ENCODE measurements around the gene RGS16. TPM values are rescaled to one million over a fixed set of nuclear protein-coding genes. Genes with fewer than 3 reads are reported as not detected.

The RGS16 gene
- total and polyA plus RNA-seq, 2 donors from 2014 or later = 4.2 to 7.7 TPM

DNA sequence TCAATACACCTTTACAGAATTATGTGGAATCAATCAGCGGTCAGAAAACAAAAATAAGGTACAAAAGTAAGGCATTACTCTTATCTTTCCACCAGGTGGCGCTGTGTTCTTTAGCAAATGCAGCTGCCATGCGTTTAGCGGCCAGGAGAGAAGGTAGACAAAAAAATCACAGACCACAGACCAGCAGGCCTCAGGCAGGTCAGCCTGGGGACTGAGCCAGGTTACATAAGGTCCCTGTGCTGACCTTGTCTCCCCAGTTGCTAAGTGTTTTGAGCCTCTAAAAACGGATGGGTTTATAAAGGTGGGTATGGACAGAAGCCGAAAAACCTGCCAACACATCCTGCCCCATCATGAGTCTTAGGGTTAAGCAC is 2.8 kb downstream of the RGS16 start:
- TF ChIP-seq, protein P1, sequence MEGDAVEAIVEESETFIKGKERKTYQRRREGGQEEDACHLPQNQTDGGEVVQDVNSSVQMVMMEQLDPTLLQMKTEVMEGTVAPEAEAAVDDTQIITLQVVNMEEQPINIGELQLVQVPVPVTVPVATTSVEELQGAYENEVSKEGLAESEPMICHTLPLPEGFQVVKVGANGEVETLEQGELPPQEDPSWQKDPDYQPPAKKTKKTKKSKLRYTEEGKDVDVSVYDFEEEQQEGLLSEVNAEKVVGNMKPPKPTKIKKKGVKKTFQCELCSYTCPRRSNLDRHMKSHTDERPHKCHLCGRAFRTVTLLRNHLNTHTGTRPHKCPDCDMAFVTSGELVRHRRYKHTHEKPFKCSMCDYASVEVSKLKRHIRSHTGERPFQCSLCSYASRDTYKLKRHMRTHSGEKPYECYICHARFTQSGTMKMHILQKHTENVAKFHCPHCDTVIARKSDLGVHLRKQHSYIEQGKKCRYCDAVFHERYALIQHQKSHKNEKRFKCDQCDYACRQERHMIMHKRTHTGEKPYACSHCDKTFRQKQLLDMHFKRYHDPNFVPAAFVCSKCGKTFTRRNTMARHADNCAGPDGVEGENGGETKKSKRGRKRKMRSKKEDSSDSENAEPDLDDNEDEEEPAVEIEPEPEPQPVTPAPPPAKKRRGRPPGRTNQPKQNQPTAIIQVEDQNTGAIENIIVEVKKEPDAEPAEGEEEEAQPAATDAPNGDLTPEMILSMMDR (IDR thresholded peaks at IDR 0.05; ENCODE audit: borderline replicate concordance, extremely low read depth, insufficient read depth) = peak; percentile 96
- intact Hi-C loops (cut with DNase I) = loop anchor here (5.0 kb wide), 1 partner anchor 181 kb away; no protein-coding TSS in a partner anchor
- peak in 4 of 5 donors; percentile 72 to 93 (median 85) for DNase-seq

DNA sequence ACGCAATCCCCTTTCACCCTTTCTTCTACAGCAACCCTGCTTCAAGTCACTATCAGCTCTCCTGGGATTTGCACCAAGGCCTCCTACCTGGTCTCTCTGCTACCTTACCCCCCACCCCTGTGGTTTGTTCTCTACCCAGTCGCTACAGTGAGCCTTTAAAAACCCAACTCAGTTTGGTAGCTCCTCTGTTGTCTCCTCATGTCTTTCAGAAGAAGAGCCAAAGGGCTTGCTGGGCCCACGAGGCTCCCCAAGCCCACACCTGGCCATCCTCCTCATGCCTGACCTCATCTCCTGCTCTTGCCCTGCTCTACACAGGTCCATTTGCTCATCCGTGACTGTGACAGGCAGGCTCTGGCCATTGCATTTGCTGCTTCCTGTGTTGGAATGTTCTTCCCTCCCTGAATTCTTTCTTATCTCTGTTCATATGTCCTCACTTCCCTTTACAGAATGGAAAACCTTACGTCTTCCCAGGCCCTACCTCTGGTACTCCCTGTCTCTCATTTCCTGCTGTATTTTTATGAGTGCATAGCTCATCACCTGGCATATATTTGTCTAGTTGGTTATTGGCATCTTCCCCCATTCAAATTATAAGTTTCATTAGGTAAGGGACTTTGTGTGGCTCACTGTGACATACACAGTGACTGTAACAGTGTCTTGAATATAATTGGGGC is 3.3 kb downstream of the RGS16 start:
- H3K4me1 ChIP-seq (ENCODE audit: control insufficient read depth in 2 of 3, insufficient read depth in 2 of 3, low read depth in 1 of 3, low read length in 3 of 3) = peaks cover 0 to 24% (median 0%) of the 10 kb centered on the region in 3 donors
- FAIRE-seq = no peak

More for the DNA sequence above, 2.8 kb downstream of the RGS16 start:
- Histone ChIP-seq H3K27ac (ENCODE audit: low read depth in 2 of 2, low read length in 2 of 2) (peak overlapping the region in 1 of 2 donors; percentile 58), H3K9me3 (ENCODE audit: control insufficient read depth in 2 of 3, insufficient read depth in 1 of 3, low read length in 3 of 3) (no peaks in the 10 kb centered on the region), H3K36me3 (ENCODE audit: control insufficient read depth in 2 of 3, insufficient read depth in 3 of 3, low read length in 3 of 3) (no peaks in the 10 kb centered on the region), H3K4me1 (ENCODE audit: control insufficient read depth in 2 of 3, insufficient read depth in 2 of 3, low read depth in 1 of 3, low read length in 3 of 3) (peaks cover 0 to 24% (median 0%) of the 10 kb centered on the region in 3 donors), H3K27me3 (ENCODE audit: control insufficient read depth, insufficient read depth, low read length) (no peaks in the 10 kb centered on the region), H3K9ac (ENCODE audit: low read length in 3 of 3) (peak overlapping the region in 1 of 3 donors; percentile 14), H3K4me3 (ENCODE audit: low read length in 3 of 3) (peak overlapping the region in 1 of 3 donors; percentile 63)
- FAIRE-seq = peak; percentile 68

DNA sequence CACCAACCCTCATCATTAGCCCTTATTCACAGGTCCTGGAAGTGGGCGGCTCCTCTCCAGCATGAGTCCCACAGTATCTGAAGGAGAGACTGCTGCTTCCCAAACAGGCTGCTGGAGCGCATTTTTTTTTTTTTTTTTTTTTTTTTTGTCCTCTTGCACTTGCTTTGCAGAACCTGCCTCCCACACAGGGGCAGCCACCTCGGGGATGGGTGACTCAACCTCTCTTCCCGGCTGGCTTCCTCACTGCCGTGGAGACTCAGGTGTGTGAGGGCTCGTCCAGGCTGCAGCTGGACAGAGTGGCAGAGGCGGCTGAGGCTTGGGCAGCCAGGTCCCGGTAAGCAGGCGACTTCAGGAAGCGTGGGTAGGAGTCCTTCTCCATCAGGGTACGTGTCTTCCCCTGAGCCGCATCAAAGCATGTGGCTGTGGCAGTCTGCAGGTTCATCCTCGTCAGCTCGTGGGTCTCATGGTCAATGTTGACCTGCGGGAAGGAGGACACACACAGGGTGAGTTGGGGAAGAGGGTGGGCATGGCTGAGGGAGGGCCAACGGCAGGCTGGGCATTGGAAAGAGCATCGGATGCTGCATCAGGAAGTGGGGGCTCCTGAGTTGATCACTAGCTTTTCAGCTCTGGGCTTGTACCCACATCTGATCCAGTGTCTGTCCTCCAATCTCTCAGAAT is 4.0 kb downstream of the RGS16 start:
- Histone ChIP-seq H3K27me3 (ENCODE audit: control insufficient read depth, insufficient read depth, low read length) (no peaks in the 10 kb centered on the region), H3K27ac (ENCODE audit: low read depth in 2 of 2, low read length in 2 of 2) (no peak overlapping the region), H3K9ac (ENCODE audit: low read length in 3 of 3) (no peak overlapping the region), H3K4me1 (ENCODE audit: control insufficient read depth in 2 of 3, insufficient read depth in 2 of 3, low read depth in 1 of 3, low read length in 3 of 3) (peaks cover 0 to 24% (median 0%) of the 10 kb centered on the region in 3 donors), H3K36me3 (ENCODE audit: control insufficient read depth in 2 of 3, insufficient read depth in 3 of 3, low read length in 3 of 3) (no peaks in the 10 kb centered on the region), H3K9me3 (ENCODE audit: control insufficient read depth in 2 of 3, insufficient read depth in 1 of 3, low read length in 3 of 3) (no peaks in the 10 kb centered on the region), H3K4me3 (ENCODE audit: low read length in 3 of 3) (no peak overlapping the region)
- intact Hi-C loops (cut with DNase I) = loop anchor here (5.0 kb wide), 1 partner anchor 182 kb away; no protein-coding TSS in a partner anchor
- TF ChIP-seq, protein P1 (IDR thresholded peaks at IDR 0.05; ENCODE audit: borderline replicate concordance, extremely low read depth, insufficient read depth) = no peak
- FAIRE-seq (no peak), DNase-seq (no peak)

More for the DNA sequence above, 3.3 kb downstream of the RGS16 start:
- no peak for DNase-seq
- Histone ChIP-seq H3K9ac (ENCODE audit: low read length in 3 of 3) (no peak overlapping the region), H3K9me3 (ENCODE audit: control insufficient read depth in 2 of 3, insufficient read depth in 1 of 3, low read length in 3 of 3) (no peaks in the 10 kb centered on the region), H3K27me3 (ENCODE audit: control insufficient read depth, insufficient read depth, low read length) (no peaks in the 10 kb centered on the region), H3K36me3 (ENCODE audit: control insufficient read depth in 2 of 3, insufficient read depth in 3 of 3, low read length in 3 of 3) (no peaks in the 10 kb centered on the region), H3K4me3 (ENCODE audit: low read length in 3 of 3) (no peak overlapping the region), H3K27ac (ENCODE audit: low read depth in 2 of 2, low read length in 2 of 2) (peak overlapping the region in 1 of 2 donors; percentile 40)
- intact Hi-C loops (cut with DNase I) = loop anchor here (5.0 kb wide), 1 partner anchor 181 kb away; no protein-coding TSS in a partner anchor
- TF ChIP-seq, protein P1 (IDR thresholded peaks at IDR 0.05; ENCODE audit: borderline replicate concordance, extremely low read depth, insufficient read depth) = no peak

Measured in kidney (tissue), 14 donors.